ENCODE measurements around the gene TRIM50.
"Not testable (repeated sequence)": the region's sequence is repeated elsewhere in the genome, so short reads cannot be mapped to it uniquely, and the experiment has no call there.

TRIM50 gene

GRCh38 chr7:73360590-73360989 is 32.7 kb upstream of the TRIM50 start:
- not testable (repeated sequence) for H3K9ac ChIP-seq (ENCODE audit: low read depth in 1 of 2, low read length in 2 of 2); H3K9me3 ChIP-seq (ENCODE audit: control insufficient read depth in 2 of 2, low read length in 2 of 2); H3K27ac ChIP-seq (ENCODE audit: low read depth in 2 of 2, low read length in 2 of 2); H3K4me1 ChIP-seq (ENCODE audit: control insufficient read depth in 2 of 2, insufficient read depth in 2 of 2, low read length in 2 of 2); H3K36me3 ChIP-seq (ENCODE audit: control insufficient read depth in 2 of 2, insufficient read depth in 2 of 2, low read length in 2 of 2); H3K4me3 ChIP-seq (ENCODE audit: low read length in 2 of 2)
- peaks cover 0 to 11% of the 10 kb centered on the region in 2 donors for H3K27me3 ChIP-seq (ENCODE audit: control insufficient read depth in 2 of 2, insufficient read depth in 2 of 2, low read length in 2 of 2)

DNA sequence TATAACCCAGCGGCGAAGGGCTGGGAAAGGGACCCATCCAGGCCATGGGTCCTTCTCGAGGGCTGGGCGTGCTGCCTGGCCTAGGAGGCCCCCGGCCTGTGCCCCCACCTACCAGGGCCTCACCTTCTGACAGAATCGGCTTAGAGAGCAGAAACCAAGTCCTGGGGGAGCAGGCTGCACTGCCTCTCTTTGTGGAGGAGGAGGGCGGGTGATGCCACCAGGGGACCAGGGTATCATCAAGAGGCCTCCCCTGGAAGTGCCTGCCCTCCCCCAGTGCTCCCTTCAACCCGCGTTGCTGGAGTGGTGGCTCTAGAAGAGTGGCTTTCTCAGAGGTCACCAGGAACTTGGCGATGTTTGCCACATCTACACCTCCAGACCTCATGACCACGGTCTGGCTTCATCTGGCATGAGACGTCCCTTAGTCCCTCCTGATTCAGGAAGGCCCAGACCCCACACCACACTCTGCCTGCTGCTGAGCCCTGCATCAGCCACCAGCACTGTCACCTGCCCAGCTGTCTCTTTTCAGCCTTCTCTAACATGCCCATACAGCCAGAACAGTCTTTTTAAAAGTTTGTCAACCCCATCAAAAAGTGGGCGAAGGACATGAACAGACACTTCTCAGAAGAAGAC is 32.0 kb upstream of the TRIM50 start:
- Histone ChIP-seq H3K36me3 (ENCODE audit: control insufficient read depth in 2 of 2, insufficient read depth in 2 of 2, low read length in 2 of 2) (no peaks in the 10 kb centered on the region), H3K4me1 (ENCODE audit: control insufficient read depth in 2 of 2, insufficient read depth in 2 of 2, low read length in 2 of 2) (peaks cover 0 to 8% of the 10 kb centered on the region in 2 donors), H3K9me3 (ENCODE audit: control insufficient read depth in 2 of 2, low read length in 2 of 2) (no peaks in the 10 kb centered on the region), H3K27ac (ENCODE audit: low read depth in 2 of 2, low read length in 2 of 2) (no peak overlapping the region), H3K27me3 (ENCODE audit: control insufficient read depth in 2 of 2, insufficient read depth in 2 of 2, low read length in 2 of 2) (peaks cover 0 to 11% of the 10 kb centered on the region in 2 donors), H3K9ac (ENCODE audit: low read depth in 1 of 2, low read length in 2 of 2) (no peak overlapping the region), H3K4me3 (ENCODE audit: low read length in 2 of 2) (no peak overlapping the region)

DNA sequence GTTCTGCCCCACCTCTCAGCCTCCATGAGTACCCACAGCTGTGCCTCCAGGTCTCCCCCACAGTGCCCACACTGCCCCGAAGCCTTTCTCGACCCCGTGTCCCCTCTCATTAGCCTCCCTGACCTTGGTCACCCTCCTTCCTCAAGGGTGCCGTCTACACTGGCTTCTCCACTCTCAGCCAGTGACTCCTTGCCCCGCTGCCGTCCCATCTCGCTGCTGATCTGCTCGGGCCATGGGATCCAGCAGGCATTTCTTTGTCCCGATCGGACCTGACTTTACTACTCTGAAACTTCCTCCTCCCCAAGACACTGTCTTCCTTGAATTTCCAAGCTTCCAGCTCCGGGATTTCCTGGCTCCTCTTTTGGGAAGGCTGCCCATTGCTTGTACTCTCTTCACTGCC is 31.4 kb upstream of the TRIM50 start:
- peaks cover 0 to 11% of the 10 kb centered on the region in 2 donors for H3K27me3 ChIP-seq (ENCODE audit: control insufficient read depth in 2 of 2, insufficient read depth in 2 of 2, low read length in 2 of 2)
- H3K4me3 ChIP-seq (ENCODE audit: low read length in 2 of 2): no peak overlapping the region
- no peaks in the 10 kb centered on the region for H3K9me3 ChIP-seq (ENCODE audit: control insufficient read depth in 2 of 2, low read length in 2 of 2)
- no peak overlapping the region for H3K27ac ChIP-seq (ENCODE audit: low read depth in 2 of 2, low read length in 2 of 2)
- H3K4me1 ChIP-seq (ENCODE audit: control insufficient read depth in 2 of 2, insufficient read depth in 2 of 2, low read length in 2 of 2): peaks cover 0 to 8% of the 10 kb centered on the region in 2 donors
- no peak overlapping the region for H3K9ac ChIP-seq (ENCODE audit: low read depth in 1 of 2, low read length in 2 of 2)
- no peaks in the 10 kb centered on the region for H3K36me3 ChIP-seq (ENCODE audit: control insufficient read depth in 2 of 2, insufficient read depth in 2 of 2, low read length in 2 of 2)

DNA sequence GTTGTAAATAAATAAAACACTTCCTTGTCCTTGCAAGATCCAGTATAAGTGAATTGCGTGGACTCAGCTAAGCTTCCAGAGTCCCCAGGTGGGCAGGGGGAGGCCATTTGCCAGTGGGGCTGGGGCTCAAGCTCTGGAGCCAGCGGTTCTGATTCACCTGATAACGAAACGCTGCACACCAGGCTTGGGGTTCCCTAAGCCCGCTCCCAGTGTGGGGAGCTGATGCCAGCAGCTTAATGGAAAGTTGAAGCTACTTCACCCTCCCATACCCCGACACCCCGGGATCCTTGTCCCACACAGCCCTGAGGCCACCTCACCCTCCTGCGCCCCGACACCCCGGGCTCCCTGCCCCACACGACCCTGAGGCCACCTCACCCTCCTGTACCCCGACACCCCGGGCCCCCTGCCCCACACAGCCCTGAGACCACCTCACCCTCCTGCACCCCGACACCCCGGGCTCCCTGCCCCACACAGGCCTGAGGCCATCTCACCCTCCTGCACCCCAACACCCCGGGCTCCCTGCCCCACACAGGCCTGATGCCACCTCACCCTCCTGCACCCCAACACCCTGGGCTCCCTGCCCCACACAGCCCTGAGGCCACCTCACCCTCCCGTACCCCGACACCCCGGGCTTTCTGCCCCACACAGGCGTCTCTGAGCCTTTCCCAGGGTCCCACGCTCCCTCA is 30.9 kb upstream of the TRIM50 start:
- H3K9ac ChIP-seq (ENCODE audit: low read depth in 1 of 2, low read length in 2 of 2): no peak overlapping the region
- peaks cover 0 to 11% of the 10 kb centered on the region in 2 donors for H3K27me3 ChIP-seq (ENCODE audit: control insufficient read depth in 2 of 2, insufficient read depth in 2 of 2, low read length in 2 of 2)
- peak overlapping the region in 1 of 2 donors; percentile 65 for H3K4me3 ChIP-seq (ENCODE audit: low read length in 2 of 2)
- no peak overlapping the region for H3K27ac ChIP-seq (ENCODE audit: low read depth in 2 of 2, low read length in 2 of 2)
- no peaks in the 10 kb centered on the region for H3K9me3 ChIP-seq (ENCODE audit: control insufficient read depth in 2 of 2, low read length in 2 of 2)
- no peaks in the 10 kb centered on the region for H3K36me3 ChIP-seq (ENCODE audit: control insufficient read depth in 2 of 2, insufficient read depth in 2 of 2, low read length in 2 of 2)
- H3K4me1 ChIP-seq (ENCODE audit: control insufficient read depth in 2 of 2, insufficient read depth in 2 of 2, low read length in 2 of 2): peaks cover 0 to 8% of the 10 kb centered on the region in 2 donors

DNA sequence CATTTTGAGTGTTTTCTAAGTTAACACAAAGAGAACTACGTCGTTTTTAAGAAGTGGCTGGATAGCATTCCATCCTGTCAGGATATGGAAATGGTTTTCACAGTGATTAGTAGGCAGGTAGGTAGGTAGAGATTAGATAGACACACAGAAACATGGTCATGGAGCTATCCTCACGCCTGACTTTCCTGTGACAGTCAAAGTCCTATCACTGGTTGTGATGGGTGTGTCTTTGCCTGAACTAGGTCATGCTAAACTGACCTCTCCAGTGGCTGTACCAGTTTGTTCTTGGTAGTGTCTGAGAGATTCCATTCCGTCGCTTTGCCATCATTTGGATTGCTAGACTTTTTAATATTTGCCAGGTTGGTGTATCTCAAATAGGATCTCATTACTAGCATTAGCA is 28.3 kb upstream of the TRIM50 start:
- Histone ChIP-seq H3K9me3 (ENCODE audit: control insufficient read depth in 2 of 2, low read length in 2 of 2) (peaks cover 0 to 4% of the 10 kb centered on the region in 2 donors), H3K4me3 (ENCODE audit: low read length in 2 of 2) (no peak overlapping the region), H3K27ac (ENCODE audit: low read depth in 2 of 2, low read length in 2 of 2) (no peak overlapping the region), H3K36me3 (ENCODE audit: control insufficient read depth in 2 of 2, insufficient read depth in 2 of 2, low read length in 2 of 2) (no peaks in the 10 kb centered on the region), H3K27me3 (ENCODE audit: control insufficient read depth in 2 of 2, insufficient read depth in 2 of 2, low read length in 2 of 2) (peaks cover 0 to 11% of the 10 kb centered on the region in 2 donors), H3K4me1 (ENCODE audit: control insufficient read depth in 2 of 2, insufficient read depth in 2 of 2, low read length in 2 of 2) (peaks cover 0 to 8% of the 10 kb centered on the region in 2 donors), H3K9ac (ENCODE audit: low read depth in 1 of 2, low read length in 2 of 2) (no peak overlapping the region)

GRCh38 chr7:73354821-73355220 is 26.9 kb upstream of the TRIM50 start:
- Histone ChIP-seq H3K9ac (ENCODE audit: low read depth in 1 of 2, low read length in 2 of 2) (no peak overlapping the region), H3K4me1 (ENCODE audit: control insufficient read depth in 2 of 2, insufficient read depth in 2 of 2, low read length in 2 of 2) (peaks cover 0 to 8% of the 10 kb centered on the region in 2 donors), H3K27ac (ENCODE audit: low read depth in 2 of 2, low read length in 2 of 2) (no peak overlapping the region), H3K36me3 (ENCODE audit: control insufficient read depth in 2 of 2, insufficient read depth in 2 of 2, low read length in 2 of 2) (no peaks in the 10 kb centered on the region), H3K4me3 (ENCODE audit: low read length in 2 of 2) (no peak overlapping the region), H3K9me3 (ENCODE audit: control insufficient read depth in 2 of 2, low read length in 2 of 2) (peaks cover 0 to 4% of the 10 kb centered on the region in 2 donors), H3K27me3 (ENCODE audit: control insufficient read depth in 2 of 2, insufficient read depth in 2 of 2, low read length in 2 of 2) (peaks cover 0 to 11% of the 10 kb centered on the region in 2 donors)

DNA sequence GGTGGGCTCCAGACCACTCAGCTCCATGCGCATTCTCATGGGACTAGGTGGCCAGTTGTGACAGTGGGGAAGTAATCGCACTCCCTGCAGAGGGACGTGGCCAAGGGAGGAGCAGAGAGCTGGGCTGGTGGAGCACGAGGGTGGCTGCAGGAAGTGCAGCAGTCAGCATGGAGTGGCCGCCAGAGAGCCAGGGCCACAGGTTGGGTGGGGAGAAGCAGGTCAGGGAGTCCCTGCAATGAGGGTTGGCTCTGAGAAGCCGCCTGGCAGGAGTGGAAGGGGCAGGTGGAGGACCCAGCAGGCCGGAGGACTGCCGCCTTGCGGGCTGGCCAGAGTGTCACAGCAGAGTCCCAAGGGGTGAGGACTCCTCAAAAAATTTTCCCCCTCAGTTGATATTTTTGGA is 26.3 kb upstream of the TRIM50 start:
- Histone ChIP-seq H3K4me3 (ENCODE audit: low read length in 2 of 2) (no peak overlapping the region), H3K36me3 (ENCODE audit: control insufficient read depth in 2 of 2, insufficient read depth in 2 of 2, low read length in 2 of 2) (no peaks in the 10 kb centered on the region), H3K27me3 (ENCODE audit: control insufficient read depth in 2 of 2, insufficient read depth in 2 of 2, low read length in 2 of 2) (peaks cover 0 to 9% of the 10 kb centered on the region in 2 donors), H3K4me1 (ENCODE audit: control insufficient read depth in 2 of 2, insufficient read depth in 2 of 2, low read length in 2 of 2) (peaks cover 0 to 8% of the 10 kb centered on the region in 2 donors), H3K9me3 (ENCODE audit: control insufficient read depth in 2 of 2, low read length in 2 of 2) (peaks cover 0 to 4% of the 10 kb centered on the region in 2 donors), H3K27ac (ENCODE audit: low read depth in 2 of 2, low read length in 2 of 2) (no peak overlapping the region), H3K9ac (ENCODE audit: low read depth in 1 of 2, low read length in 2 of 2) (no peak overlapping the region)

- Histone ChIP-seq H3K9me3 (ENCODE audit: control insufficient read depth in 2 of 2, low read length in 2 of 2) (peaks cover 0 to 4% of the 10 kb centered on the region in 2 donors), H3K4me3 (ENCODE audit: low read length in 2 of 2) (no peak overlapping the region), H3K27ac (ENCODE audit: low read depth in 2 of 2, low read length in 2 of 2) (no peak overlapping the region), H3K36me3 (ENCODE audit: control insufficient read depth in 2 of 2, insufficient read depth in 2 of 2, low read length in 2 of 2) (no peaks in the 10 kb centered on the region), H3K4me1 (ENCODE audit: control insufficient read depth in 2 of 2, insufficient read depth in 2 of 2, low read length in 2 of 2) (peaks cover 0 to 3% of the 10 kb centered on the region in 2 donors), H3K9ac (ENCODE audit: low read depth in 1 of 2, low read length in 2 of 2) (no peak overlapping the region), H3K27me3 (ENCODE audit: control insufficient read depth in 2 of 2, insufficient read depth in 2 of 2, low read length in 2 of 2) (peaks cover 0 to 8% of the 10 kb centered on the region in 2 donors)
These were observed 25.4 kb upstream of the TRIM50 start for GRCh38 chr7:73353243-73353642.

DNA sequence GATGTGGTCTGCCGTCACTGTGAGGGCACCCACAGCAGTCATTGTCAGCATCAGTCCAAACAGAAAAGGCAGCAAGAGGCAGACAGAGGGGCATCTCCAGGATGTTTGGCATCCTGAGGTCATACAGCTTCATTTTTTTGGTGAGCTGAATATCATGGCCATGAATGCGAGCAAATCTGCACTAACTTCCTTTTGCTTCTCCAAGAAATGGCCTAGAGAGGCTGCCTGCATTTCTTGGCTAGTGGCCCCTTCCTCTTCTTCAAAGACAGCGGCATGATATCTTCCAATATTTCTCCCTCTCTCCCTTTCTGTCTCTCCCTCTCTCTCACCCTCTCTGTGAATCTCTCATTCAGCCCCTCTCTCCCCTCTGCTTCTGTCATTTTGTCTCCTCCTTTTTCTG is 24.9 kb upstream of the TRIM50 start:
- no peaks in the 10 kb centered on the region for H3K36me3 ChIP-seq (ENCODE audit: control insufficient read depth in 2 of 2, insufficient read depth in 2 of 2, low read length in 2 of 2)
- no peak overlapping the region for H3K4me3 ChIP-seq (ENCODE audit: low read length in 2 of 2)
- peaks cover 0 to 8% of the 10 kb centered on the region in 2 donors for H3K27me3 ChIP-seq (ENCODE audit: control insufficient read depth in 2 of 2, insufficient read depth in 2 of 2, low read length in 2 of 2)
- H3K4me1 ChIP-seq (ENCODE audit: control insufficient read depth in 2 of 2, insufficient read depth in 2 of 2, low read length in 2 of 2): no peaks in the 10 kb centered on the region
- peaks cover 0 to 4% of the 10 kb centered on the region in 2 donors for H3K9me3 ChIP-seq (ENCODE audit: control insufficient read depth in 2 of 2, low read length in 2 of 2)
- H3K9ac ChIP-seq (ENCODE audit: low read depth in 1 of 2, low read length in 2 of 2): no peak overlapping the region
- no peak overlapping the region for H3K27ac ChIP-seq (ENCODE audit: low read depth in 2 of 2, low read length in 2 of 2)

- H3K9ac ChIP-seq (ENCODE audit: low read depth in 1 of 2, low read length in 2 of 2): no peak overlapping the region
- no peaks in the 10 kb centered on the region for H3K4me1 ChIP-seq (ENCODE audit: control insufficient read depth in 2 of 2, insufficient read depth in 2 of 2, low read length in 2 of 2)
- H3K27me3 ChIP-seq (ENCODE audit: control insufficient read depth in 2 of 2, insufficient read depth in 2 of 2, low read length in 2 of 2): peaks cover 0 to 7% of the 10 kb centered on the region in 2 donors
- H3K4me3 ChIP-seq (ENCODE audit: low read length in 2 of 2): no peak overlapping the region
- H3K9me3 ChIP-seq (ENCODE audit: control insufficient read depth in 2 of 2, low read length in 2 of 2): peaks cover 0 to 4% of the 10 kb centered on the region in 2 donors
- no peak overlapping the region for H3K27ac ChIP-seq (ENCODE audit: low read depth in 2 of 2, low read length in 2 of 2)
- H3K36me3 ChIP-seq (ENCODE audit: control insufficient read depth in 2 of 2, insufficient read depth in 2 of 2, low read length in 2 of 2): no peaks in the 10 kb centered on the region
These were observed 23.7 kb upstream of the TRIM50 start for GRCh38 chr7:73351447-73352167.
